HL-60 (cell line): ENCODE data around the gene CCDC40.
"Not testable (repeated sequence)": the region's sequence is repeated elsewhere in the genome, so short reads cannot be mapped to it uniquely, and the experiment has no call there.

ENCODE experiments used
- GABPA ChIP-seq: IDR thresholded peaks from 2 replicates; pipeline ENCODE4 v1.6.1; 2012; ENCODE audit warnings: low read depth
- POLR2AphosphoS5 ChIP-seq: IDR thresholded peaks from 2 replicates; pipeline ENCODE4 v1.6.1; 2012; ENCODE audit warnings: low read depth
- TF ChIP-seq, protein P1 (sequence below): IDR thresholded peaks from one replicate; pipeline ENCODE4 v1.5.1; 2011; ENCODE audit warnings: low read length, control low read depth, inconsistent platforms; ENCODE audit not compliant: insufficient read depth
- TF ChIP-seq, protein P2 (sequence below): IDR thresholded peaks from 2 replicates; pipeline ENCODE4 v1.6.1; 2012; ENCODE audit warnings: low read depth; ENCODE audit not compliant: insufficient replicate concordance

DNA sequence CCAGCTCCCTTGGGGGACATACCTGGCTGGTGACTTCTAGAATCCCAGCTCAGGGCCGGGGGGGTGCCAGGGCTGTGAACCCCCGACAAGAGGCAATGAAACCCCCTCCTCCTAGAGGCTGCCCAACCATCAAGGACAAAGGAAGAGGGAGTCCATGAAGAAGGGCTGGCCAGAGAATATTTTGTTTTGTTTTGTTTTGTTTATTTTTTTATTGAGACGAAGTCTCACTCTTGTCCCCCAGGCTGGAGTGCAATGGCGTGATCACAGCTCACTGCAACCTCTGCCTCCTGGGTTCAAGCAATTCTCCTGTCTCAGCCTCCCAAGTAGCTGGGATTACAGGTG is 42.2 kb upstream of the CCDC40 start:
- TF ChIP-seq, protein P1, sequence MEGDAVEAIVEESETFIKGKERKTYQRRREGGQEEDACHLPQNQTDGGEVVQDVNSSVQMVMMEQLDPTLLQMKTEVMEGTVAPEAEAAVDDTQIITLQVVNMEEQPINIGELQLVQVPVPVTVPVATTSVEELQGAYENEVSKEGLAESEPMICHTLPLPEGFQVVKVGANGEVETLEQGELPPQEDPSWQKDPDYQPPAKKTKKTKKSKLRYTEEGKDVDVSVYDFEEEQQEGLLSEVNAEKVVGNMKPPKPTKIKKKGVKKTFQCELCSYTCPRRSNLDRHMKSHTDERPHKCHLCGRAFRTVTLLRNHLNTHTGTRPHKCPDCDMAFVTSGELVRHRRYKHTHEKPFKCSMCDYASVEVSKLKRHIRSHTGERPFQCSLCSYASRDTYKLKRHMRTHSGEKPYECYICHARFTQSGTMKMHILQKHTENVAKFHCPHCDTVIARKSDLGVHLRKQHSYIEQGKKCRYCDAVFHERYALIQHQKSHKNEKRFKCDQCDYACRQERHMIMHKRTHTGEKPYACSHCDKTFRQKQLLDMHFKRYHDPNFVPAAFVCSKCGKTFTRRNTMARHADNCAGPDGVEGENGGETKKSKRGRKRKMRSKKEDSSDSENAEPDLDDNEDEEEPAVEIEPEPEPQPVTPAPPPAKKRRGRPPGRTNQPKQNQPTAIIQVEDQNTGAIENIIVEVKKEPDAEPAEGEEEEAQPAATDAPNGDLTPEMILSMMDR: not testable (repeated sequence)
- not testable (repeated sequence) for TF ChIP-seq POLR2AphosphoS5, GABPA
- TF ChIP-seq, protein P2, sequence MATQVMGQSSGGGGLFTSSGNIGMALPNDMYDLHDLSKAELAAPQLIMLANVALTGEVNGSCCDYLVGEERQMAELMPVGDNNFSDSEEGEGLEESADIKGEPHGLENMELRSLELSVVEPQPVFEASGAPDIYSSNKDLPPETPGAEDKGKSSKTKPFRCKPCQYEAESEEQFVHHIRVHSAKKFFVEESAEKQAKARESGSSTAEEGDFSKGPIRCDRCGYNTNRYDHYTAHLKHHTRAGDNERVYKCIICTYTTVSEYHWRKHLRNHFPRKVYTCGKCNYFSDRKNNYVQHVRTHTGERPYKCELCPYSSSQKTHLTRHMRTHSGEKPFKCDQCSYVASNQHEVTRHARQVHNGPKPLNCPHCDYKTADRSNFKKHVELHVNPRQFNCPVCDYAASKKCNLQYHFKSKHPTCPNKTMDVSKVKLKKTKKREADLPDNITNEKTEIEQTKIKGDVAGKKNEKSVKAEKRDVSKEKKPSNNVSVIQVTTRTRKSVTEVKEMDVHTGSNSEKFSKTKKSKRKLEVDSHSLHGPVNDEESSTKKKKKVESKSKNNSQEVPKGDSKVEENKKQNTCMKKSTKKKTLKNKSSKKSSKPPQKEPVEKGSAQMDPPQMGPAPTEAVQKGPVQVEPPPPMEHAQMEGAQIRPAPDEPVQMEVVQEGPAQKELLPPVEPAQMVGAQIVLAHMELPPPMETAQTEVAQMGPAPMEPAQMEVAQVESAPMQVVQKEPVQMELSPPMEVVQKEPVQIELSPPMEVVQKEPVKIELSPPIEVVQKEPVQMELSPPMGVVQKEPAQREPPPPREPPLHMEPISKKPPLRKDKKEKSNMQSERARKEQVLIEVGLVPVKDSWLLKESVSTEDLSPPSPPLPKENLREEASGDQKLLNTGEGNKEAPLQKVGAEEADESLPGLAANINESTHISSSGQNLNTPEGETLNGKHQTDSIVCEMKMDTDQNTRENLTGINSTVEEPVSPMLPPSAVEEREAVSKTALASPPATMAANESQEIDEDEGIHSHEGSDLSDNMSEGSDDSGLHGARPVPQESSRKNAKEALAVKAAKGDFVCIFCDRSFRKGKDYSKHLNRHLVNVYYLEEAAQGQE: not testable (repeated sequence)
